Caki2 (cell line): ENCODE results near the gene SPTY2D1. TPM values are rescaled to one million over a fixed set of nuclear protein-coding genes. Genes with fewer than 3 reads are reported as not detected.
A peak's percentile ranks its signal among the peaks of the same experiment; 100 is the strongest.

ENCODE experiments used
- DNase-seq: peaks from one replicate; pipeline ENCODE4 v3.0.0-alpha.2; 2015; ENCODE audit warnings: low read depth
- in situ Hi-C: cut with HindIII; loops from 2 replicates; pipeline ENCODE4 v1.10.0; 2016; ENCODE audit warnings: low sequenced_read_pairs, low pct_unique_long_range_greater_than_20kb, mixed read lengths
- total RNA-seq: library from RNA; depleted of rRNA; stranded (reverse); fragments of >200 nt; shearing (Covaris generic); gene quantifications from 2 replicates; pipeline ENCODE4 v1.2.3, GENCODE V29; 2014; ENCODE audit warnings: low replicate concordance; rRNA removed

Gene SPTY2D1
- total RNA-seq, 1 experiment from 2014 or later = 15.3 TPM

- no peak for DNase-seq
- in situ Hi-C loops = no loop called here
Measured at GRCh38 chr11:18580113-18580766, 53.9 kb downstream of the SPTY2D1 start.

DNA sequence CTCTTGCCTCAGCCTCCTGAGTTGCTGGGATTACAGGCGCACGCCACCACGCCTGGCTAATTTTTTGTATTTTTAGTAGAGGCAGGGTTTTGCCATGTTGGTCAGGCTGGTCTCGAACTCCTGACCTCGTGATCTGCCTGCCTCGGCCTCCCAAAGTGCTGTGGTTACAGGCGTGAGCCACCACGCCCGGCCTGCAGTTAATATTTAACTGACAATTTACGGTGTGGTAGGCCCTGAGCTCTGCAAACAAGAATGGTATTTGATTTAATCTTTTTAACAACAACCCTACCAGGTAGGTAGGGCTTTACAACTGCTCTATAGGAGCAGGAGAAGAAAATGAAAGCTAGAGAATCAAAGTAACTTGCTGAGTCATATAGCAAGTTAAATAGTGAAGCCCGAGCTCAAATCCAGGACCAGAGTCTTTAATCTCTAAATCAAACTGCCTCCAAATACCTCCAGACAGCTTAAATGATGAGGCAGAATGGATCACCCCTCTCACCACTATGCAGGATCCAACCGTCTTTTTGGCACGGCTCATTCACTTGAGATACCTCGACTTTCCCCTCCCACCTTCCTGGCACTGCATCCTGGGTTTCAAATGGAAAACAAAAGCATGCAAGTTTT is 55.1 kb downstream of the SPTY2D1 start:
- in situ Hi-C loops = no loop called here
- peak; percentile 65 for DNase-seq

GRCh38 chr11:18575361-18575760 is 58.8 kb downstream of the SPTY2D1 start:
- in situ Hi-C loops = no loop called here
- no peak for DNase-seq

- in situ Hi-C loops = no loop called here
- DNase-seq = no peak
Measured at GRCh38 chr11:18567081-18567480, 67.1 kb downstream of the SPTY2D1 start.

DNA sequence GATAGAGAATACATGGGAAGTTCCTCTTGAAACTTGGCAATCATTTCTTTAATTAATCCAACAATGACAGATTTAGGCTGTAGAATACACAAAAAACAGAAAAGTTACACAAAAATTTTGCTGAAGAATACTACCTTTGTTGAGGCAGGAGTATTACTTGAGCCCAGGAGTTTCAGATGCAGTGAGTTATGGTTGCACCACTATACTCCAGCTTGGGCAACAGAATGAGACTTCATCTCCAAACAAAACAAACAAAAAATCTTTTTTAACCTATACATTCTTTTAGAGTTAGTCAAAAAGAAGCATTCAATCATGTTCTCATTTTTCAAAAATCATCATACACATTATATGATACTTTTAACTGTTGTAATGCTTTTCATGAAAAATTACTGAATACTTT is 67.7 kb downstream of the SPTY2D1 start:
- DNase-seq = no peak
- in situ Hi-C loops = no loop called here

DNA sequence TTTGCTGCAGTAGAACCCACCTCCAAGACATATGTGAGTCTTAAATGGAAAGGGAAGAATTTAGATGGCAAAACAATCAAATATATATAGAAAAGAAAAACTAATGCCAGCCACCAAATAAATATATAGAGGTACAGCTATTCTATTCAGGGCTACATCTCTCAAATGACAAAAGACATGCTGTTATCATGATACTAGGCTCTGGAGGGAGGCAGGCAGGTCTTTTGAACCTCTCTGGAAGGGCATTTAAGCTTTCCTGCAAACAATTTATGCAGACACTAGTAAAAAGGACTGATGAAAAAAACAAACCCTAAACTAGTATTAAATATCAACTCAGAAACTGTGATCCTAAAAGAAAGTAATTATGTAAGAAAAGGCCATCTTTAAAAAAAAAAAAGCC is 70.0 kb downstream of the SPTY2D1 start:
- DNase-seq = no peak
- in situ Hi-C loops = no loop called here

GRCh38 chr11:18563090-18563730 is 70.9 kb downstream of the SPTY2D1 start:
- no peak for DNase-seq
- in situ Hi-C loops = no loop called here

Other genes with a start within 250 kb of the SPTY2D1 start
- gene LDHA, start 239.8 kb downstream of the SPTY2D1 start, total RNA-seq = 1,568 and 1,798 TPM in 2 replicates
- gene LDHC, start 222.0 kb downstream of the SPTY2D1 start, total RNA-seq = 17.3 and 17.4 TPM in 2 replicates
- gene LDHAL6A, start 178.5 kb downstream of the SPTY2D1 start, total RNA-seq = not detected in 2 replicates
- 82.8 and 117 TPM in 2 replicates for gene TSG101, start 107.4 kb downstream of the SPTY2D1 start, total RNA-seq
- 23.8 and 24.9 TPM in 2 replicates for gene UEVLD, start 45.6 kb downstream of the SPTY2D1 start, total RNA-seq
- not detected in 2 replicates for gene MISFA, start 34.6 kb downstream of the SPTY2D1 start, total RNA-seq
- gene TMEM86A, start 64.4 kb upstream of the SPTY2D1 start, total RNA-seq = 0.78 and 1.4 TPM in 2 replicates
- gene IGSF22, start 91.8 kb upstream of the SPTY2D1 start, total RNA-seq = not detected in 2 replicates
- 0.10 TPM in 1 of 2 replicates, not detected in the other for gene PTPN5, start 157.5 kb upstream of the SPTY2D1 start, total RNA-seq